GM18873 (cell line): Measurements from ENCODE around the gene TAF9.
"Not testable (repeated sequence)": the region's sequence is repeated elsewhere in the genome, so short reads cannot be mapped to it uniquely, and the experiment has no call there.

ENCODE experiments used
- ATAC-seq: cut with Tn5 transposase; IDR thresholded peaks from one replicate; pipeline ENCODE4 v1.9.1; 2021; ENCODE audit warnings: mild to moderate bottlenecking, moderate library complexity, moderate number of reproducible peaks; ENCODE audit not compliant: unreplicated experiment, low FRiP score

Gene TAF9

DNA sequence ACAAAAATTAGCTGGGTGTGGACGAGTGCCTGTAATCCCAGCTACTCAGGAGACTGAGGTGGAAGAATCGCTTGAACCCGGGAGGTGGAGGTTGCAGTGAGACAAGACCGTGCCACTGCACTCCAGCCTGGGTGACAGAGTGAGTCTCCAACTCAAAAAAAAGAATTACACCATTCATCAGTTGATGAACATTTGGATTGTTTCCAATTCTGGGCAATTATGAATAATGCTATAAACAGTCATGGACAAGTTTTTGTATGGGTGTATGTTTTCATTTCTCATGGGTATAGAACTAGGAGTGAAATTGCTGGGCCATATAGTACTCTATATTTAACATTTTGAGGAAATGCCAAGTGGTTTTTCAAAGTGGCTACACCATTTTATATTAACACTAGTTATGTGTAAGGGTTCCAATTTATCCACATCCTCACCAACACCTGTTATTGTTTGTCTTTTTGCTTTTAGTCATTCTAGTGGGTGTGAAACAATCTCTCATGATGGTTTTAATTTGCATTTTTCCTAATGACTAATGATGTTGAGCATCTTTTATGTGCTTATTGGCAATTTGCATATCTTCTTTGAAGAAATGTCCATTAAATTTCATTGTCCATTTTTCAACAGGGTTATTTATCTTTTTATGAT, 27.7 kb downstream of the TAF9 start:
- ATAC-seq, result no peak

- no peak for ATAC-seq
These were observed 33.9 kb downstream of the TAF9 start for GRCh38 chr5:69335341-69335935.

DNA sequence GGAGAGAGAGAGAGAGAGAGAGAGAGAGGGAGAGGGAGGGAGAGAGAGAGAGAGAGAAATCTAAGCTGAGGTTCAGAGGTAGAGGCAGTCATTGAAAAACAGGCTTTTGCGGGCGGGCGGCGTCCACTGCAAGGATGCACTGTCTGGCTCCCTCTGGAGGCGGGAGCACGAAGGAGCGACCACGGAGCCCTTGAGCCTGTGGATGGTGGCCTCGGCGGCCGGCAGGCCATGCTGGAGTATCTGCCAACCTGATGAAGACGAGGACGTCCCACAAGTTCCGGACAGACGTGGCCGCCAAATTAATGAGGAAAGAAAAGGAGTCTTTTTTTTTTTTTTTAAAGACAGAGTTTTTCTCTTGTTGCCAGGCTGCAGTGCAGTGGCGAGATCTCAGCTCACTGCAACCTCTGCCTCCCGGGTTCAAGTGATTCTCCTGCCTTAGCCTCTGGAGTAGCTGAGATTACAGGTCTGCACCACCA, 34.5 kb downstream of the TAF9 start:
- peak; percentile 46 for ATAC-seq

GRCh38 chr5:69333668-69334315, 35.5 kb downstream of the TAF9 start:
- not testable (repeated sequence) for ATAC-seq

GRCh38 chr5:69331528-69332445, 37.5 kb downstream of the TAF9 start:
- no peak for ATAC-seq

GRCh38 chr5:69329905-69330489, 39.3 kb downstream of the TAF9 start:
- no peak for ATAC-seq

DNA sequence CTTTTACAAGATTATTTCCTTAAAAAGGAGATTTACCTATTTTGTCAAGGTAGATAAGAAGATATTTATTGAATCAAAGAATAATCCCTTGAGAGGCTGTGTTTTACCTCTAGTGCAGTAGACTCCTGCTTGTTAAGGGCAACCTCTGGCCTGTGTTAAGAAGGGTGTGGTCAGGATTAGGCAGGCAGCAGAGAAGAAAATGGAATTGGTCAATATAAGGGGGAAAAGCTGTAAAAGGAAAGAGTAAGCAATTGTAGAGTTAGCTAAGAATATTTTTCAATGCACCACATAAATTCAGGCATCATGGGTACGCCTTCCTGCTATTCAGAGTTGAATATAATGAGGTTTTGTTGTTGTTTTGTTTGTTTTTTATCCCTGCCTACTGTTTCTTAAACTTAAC, 43.0 kb downstream of the TAF9 start:
- ATAC-seq, result no peak

GRCh38 chr5:69317391-69317790, 51.9 kb downstream of the TAF9 start:
- ATAC-seq, result no peak

DNA sequence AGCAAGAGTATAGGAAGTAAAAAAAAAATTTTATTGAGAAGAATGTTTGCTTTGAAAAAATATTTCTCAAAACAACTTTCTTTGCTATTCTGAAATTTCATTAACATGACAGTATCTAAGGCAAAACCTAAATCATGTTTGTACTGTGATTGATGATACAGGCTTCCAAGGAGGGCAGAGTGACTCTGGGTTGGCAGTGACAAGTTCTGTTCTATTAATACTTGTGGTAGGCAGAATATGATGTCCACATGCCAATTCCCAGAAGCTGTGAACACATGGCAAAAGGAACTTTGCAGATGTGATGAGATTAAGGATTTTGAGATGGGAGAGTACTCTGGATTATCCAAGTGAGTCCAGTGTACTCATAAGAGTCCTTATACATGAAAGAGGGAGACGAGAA, 53.3 kb downstream of the TAF9 start:
- ATAC-seq, result no peak
